ENCODE results near the gene KCNIP4. TPM values are rescaled to one million over a fixed set of nuclear protein-coding genes. Genes with fewer than 3 reads are reported as not detected.

The KCNIP4 gene
- polyA plus RNA-seq, 1 donor (not counting 4 experiments of a cell fraction or from before 2014, with no cell fraction given): 0.07 TPM

GRCh38 chr4:20680736-20681135 is 1267.8 kb downstream of the KCNIP4 start:
- Histone ChIP-seq H3K9me3 (ENCODE audit: control insufficient read depth, low read depth, low read length) (no peaks in the 10 kb centered on the region), H3K9me1 (ENCODE audit: control insufficient read depth, extremely low read depth, insufficient read depth, low read length) (no peaks in the 10 kb centered on the region), H3K9ac (ENCODE audit: control insufficient read depth, extremely low read depth, insufficient read depth, low read length) (no peak overlapping the region), H2AFZ (ENCODE audit: control insufficient read depth, low read length) (no peak overlapping the region), H3K4me3 (ENCODE audit: control insufficient read depth in 2 of 3, extremely low read depth in 1 of 3, insufficient read depth in 2 of 3, low read depth in 1 of 3, low read length in 3 of 3) (no peak overlapping the region), H4K20me1 (ENCODE audit: control insufficient read depth, extremely low read depth, insufficient read depth, low read length) (no peaks in the 10 kb centered on the region), H3K36me3 (ENCODE audit: control insufficient read depth in 2 of 2, extremely low read depth in 1 of 2, insufficient read depth in 2 of 2, low read length in 2 of 2) (no peaks in the 10 kb centered on the region), H3K27ac (ENCODE audit: control insufficient read depth, insufficient read depth, low read length) (no peak overlapping the region), H3K27me3 (ENCODE audit: control insufficient read depth, extremely low read depth, insufficient read depth, low read length) (peaks cover 3% of the 10 kb centered on the region), H3K4me1 (ENCODE audit: control insufficient read depth, extremely low read depth, insufficient read depth, low read length) (peaks cover 6% of the 10 kb centered on the region), H3K4me2 (ENCODE audit: control insufficient read depth, extremely low read depth, insufficient read depth, low read depth, low read length) (no peak overlapping the region), H3K79me2 (ENCODE audit: control insufficient read depth, insufficient read depth, low read length) (no peaks in the 10 kb centered on the region)
- TF ChIP-seq, protein P1, sequence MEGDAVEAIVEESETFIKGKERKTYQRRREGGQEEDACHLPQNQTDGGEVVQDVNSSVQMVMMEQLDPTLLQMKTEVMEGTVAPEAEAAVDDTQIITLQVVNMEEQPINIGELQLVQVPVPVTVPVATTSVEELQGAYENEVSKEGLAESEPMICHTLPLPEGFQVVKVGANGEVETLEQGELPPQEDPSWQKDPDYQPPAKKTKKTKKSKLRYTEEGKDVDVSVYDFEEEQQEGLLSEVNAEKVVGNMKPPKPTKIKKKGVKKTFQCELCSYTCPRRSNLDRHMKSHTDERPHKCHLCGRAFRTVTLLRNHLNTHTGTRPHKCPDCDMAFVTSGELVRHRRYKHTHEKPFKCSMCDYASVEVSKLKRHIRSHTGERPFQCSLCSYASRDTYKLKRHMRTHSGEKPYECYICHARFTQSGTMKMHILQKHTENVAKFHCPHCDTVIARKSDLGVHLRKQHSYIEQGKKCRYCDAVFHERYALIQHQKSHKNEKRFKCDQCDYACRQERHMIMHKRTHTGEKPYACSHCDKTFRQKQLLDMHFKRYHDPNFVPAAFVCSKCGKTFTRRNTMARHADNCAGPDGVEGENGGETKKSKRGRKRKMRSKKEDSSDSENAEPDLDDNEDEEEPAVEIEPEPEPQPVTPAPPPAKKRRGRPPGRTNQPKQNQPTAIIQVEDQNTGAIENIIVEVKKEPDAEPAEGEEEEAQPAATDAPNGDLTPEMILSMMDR (optimal IDR thresholded peaks at IDR 0.05 in 1 of 3, IDR thresholded peaks at IDR 0.05 in 1 of 3, conservative IDR thresholded peaks at IDR 0.05 in 1 of 3; ENCODE audit: extremely low read depth in 1 of 3, insufficient read depth in 2 of 3, low read length in 3 of 3): no peak
- no peak for TF ChIP-seq EZH2 (IDR thresholded peaks at IDR 0.05; ENCODE audit: low read length)
- dilution Hi-C loops (cut with MboI; ENCODE audit: extremely low pct_ligation_motif_present, low sequenced_read_pairs): no loop called here
- FAIRE-seq (no peak), DNase-seq (ENCODE audit: low read depth, low spot score) (no peak)

GRCh38 chr4:20679951-20680350 is 1268.6 kb downstream of the KCNIP4 start:
- FAIRE-seq: no peak
- dilution Hi-C loops (cut with MboI; ENCODE audit: extremely low pct_ligation_motif_present, low sequenced_read_pairs): no loop called here

More at GRCh38 chr4:20679951-20680350, 1268.6 kb downstream of the KCNIP4 start:
- TF ChIP-seq, protein P1 (optimal IDR thresholded peaks at IDR 0.05 in 1 of 3, IDR thresholded peaks at IDR 0.05 in 1 of 3, conservative IDR thresholded peaks at IDR 0.05 in 1 of 3; ENCODE audit: extremely low read depth in 1 of 3, insufficient read depth in 2 of 3, low read length in 3 of 3): no peak
- no peak for TF ChIP-seq EZH2 (IDR thresholded peaks at IDR 0.05; ENCODE audit: low read length)
- Histone ChIP-seq H3K9me3 (ENCODE audit: control insufficient read depth, low read depth, low read length) (no peaks in the 10 kb centered on the region), H3K9ac (ENCODE audit: control insufficient read depth, extremely low read depth, insufficient read depth, low read length) (no peak overlapping the region), H3K4me3 (ENCODE audit: control insufficient read depth in 2 of 3, extremely low read depth in 1 of 3, insufficient read depth in 2 of 3, low read depth in 1 of 3, low read length in 3 of 3) (no peak overlapping the region), H2AFZ (ENCODE audit: control insufficient read depth, low read length) (no peak overlapping the region), H3K79me2 (ENCODE audit: control insufficient read depth, insufficient read depth, low read length) (no peaks in the 10 kb centered on the region), H3K27ac (ENCODE audit: control insufficient read depth, insufficient read depth, low read length) (no peak overlapping the region), H3K27me3 (ENCODE audit: control insufficient read depth, extremely low read depth, insufficient read depth, low read length) (peaks cover 3% of the 10 kb centered on the region), H3K36me3 (ENCODE audit: control insufficient read depth in 2 of 2, extremely low read depth in 1 of 2, insufficient read depth in 2 of 2, low read length in 2 of 2) (no peaks in the 10 kb centered on the region), H3K9me1 (ENCODE audit: control insufficient read depth, extremely low read depth, insufficient read depth, low read length) (no peaks in the 10 kb centered on the region), H3K4me2 (ENCODE audit: control insufficient read depth, extremely low read depth, insufficient read depth, low read depth, low read length) (no peak overlapping the region), H3K4me1 (ENCODE audit: control insufficient read depth, extremely low read depth, insufficient read depth, low read length) (peaks cover 6% of the 10 kb centered on the region), H4K20me1 (ENCODE audit: control insufficient read depth, extremely low read depth, insufficient read depth, low read length) (no peaks in the 10 kb centered on the region)
- DNase-seq (ENCODE audit: low read depth, low spot score): no peak

Data from keratinocyte (primary cell).